Epithelial cell of proximal tubule (primary cell): Measurements from ENCODE around the gene NTRK1. TPM values are rescaled to one million over a fixed set of nuclear protein-coding genes. Genes with fewer than 3 reads are reported as not detected.

Experiments
- DNase-seq: peaks from one replicate; pipeline ENCODE4 v3.0.0-alpha.2; 2011; ENCODE audit warnings: low read depth
- H3K4me3 ChIP-seq: 2 replicates; pipeline ENCODE4 v1.5.1; 2011; ENCODE audit warnings: low read depth, mild to moderate bottlenecking, low read length
- total RNA-seq: library from RNA; depleted of rRNA; stranded (reverse); fragments of >200 nt; gene quantifications from 2 replicates; pipeline ENCODE4 v1.2.3, GENCODE V29; 2015
- TF ChIP-seq, protein P1 (sequence below): conservative IDR thresholded peaks from 2 replicates; pipeline ENCODE4 v1.5.1; 2012; ENCODE audit warnings: low read depth, mild to moderate bottlenecking, low read length

NTRK1 gene
- total RNA-seq, 1 donor from 2014 or later, result not detected

DNA sequence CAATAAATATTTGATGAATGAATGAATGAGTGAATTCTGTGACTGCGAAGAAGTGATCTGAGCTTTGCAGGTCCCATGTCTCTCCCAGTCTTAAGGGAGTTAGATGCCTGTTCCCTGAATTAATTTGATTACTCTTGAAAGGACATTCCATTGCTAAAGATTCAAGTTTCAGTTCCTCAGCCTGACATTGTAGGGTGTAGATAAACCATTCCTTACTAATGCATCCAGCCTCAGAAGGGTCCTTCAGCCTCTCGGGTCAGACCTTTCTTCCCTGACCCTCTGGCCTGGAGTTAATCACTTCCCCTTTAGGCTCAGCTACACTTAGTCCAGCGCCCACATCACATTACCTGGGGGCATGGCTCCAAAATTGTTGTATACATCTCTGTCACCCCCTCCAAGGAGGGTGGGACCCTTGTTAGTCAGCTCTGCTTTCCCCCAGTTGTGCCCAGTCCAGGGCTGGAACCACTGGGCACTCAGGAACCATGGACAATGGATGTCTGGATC, 4.3 kb upstream of the NTRK1 start:
- TF ChIP-seq, protein P1, sequence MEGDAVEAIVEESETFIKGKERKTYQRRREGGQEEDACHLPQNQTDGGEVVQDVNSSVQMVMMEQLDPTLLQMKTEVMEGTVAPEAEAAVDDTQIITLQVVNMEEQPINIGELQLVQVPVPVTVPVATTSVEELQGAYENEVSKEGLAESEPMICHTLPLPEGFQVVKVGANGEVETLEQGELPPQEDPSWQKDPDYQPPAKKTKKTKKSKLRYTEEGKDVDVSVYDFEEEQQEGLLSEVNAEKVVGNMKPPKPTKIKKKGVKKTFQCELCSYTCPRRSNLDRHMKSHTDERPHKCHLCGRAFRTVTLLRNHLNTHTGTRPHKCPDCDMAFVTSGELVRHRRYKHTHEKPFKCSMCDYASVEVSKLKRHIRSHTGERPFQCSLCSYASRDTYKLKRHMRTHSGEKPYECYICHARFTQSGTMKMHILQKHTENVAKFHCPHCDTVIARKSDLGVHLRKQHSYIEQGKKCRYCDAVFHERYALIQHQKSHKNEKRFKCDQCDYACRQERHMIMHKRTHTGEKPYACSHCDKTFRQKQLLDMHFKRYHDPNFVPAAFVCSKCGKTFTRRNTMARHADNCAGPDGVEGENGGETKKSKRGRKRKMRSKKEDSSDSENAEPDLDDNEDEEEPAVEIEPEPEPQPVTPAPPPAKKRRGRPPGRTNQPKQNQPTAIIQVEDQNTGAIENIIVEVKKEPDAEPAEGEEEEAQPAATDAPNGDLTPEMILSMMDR, result no peak
- no peak for DNase-seq
- no peak overlapping the region for H3K4me3 ChIP-seq

DNA sequence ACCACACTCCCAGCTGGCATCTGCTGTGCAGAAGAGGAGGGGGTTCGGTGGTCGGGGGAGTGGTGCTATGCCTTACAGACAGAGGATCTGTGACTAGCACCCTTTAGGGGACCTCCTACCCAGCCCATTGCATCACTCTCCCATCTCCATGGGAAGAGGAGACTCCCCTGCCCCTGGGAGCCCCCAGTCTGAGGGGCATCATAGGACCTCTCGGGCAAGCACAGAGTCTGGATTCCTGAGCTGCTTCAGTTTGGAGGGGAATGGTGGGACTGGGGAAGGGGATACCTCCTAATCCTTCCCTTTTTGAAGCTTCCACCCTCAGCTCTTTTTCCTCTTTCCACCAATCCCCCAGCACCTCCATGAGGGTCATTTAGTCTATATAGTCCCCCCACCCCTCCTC, 3.1 kb upstream of the NTRK1 start:
- H3K4me3 ChIP-seq, result no peak overlapping the region
- TF ChIP-seq, protein P1, result no peak
- no peak for DNase-seq

DNA sequence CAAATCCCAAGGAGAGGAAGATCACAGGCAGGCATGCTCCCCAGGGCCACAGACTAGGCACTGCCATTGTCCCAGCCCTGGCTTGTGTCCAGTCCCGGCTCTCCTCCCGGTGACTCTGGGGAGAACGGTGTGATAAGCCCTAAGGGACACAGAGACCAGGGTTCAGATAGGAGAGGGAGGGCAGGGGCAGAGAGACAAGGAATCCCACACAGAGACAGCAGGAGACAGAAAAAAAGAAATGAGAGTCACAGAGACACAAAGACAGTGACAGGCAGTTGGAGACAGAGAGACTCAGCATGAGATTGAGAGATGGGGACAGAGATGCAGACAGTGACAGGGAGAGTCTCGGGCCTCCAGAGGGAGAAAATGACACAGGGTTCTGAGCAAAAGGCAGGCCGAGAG, 2.1 kb upstream of the NTRK1 start:
- TF ChIP-seq, protein P1, result no peak
- no peak for DNase-seq
- H3K4me3 ChIP-seq, result no peak overlapping the region

DNA sequence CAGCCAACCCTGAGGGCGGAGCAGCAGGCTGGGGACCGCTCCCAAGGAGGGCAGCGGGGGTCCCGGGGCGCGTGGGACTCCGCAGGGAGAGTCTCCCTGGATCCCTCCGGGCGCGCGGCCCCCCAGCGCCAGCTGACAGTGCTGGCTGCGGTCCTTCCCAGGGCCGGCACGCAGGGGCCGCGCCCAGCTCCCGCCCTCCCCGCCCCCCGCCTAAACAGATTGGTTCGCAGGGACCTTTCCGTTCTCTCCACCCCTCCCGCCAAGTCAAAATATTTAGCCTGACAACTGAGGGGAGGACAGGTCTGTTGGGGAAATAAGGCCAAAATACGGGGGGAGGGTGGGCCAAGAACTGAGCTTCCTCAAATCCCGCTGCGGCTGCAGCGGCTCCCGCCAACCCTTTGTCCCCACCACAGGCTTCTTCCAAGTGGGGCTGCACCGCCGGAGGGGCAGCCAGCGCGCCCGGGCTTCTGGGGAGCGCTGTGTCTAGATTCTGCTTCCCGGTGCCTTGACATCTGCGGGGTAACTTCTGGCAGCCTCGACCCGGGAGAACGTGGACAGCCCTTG, 1.6 kb upstream of the NTRK1 start, which contains the start of gene INSRR:
TSS of gene INSRR (minus strand) at position 159 of the 564 bp plus-strand sequence. CDS start 496 bp downstream, outside the sequence.
- TF ChIP-seq, protein P1, result no peak
- DNase-seq, result no peak
- H3K4me3 ChIP-seq, result peak within 1 kb of the TSS; percentile 3

DNA sequence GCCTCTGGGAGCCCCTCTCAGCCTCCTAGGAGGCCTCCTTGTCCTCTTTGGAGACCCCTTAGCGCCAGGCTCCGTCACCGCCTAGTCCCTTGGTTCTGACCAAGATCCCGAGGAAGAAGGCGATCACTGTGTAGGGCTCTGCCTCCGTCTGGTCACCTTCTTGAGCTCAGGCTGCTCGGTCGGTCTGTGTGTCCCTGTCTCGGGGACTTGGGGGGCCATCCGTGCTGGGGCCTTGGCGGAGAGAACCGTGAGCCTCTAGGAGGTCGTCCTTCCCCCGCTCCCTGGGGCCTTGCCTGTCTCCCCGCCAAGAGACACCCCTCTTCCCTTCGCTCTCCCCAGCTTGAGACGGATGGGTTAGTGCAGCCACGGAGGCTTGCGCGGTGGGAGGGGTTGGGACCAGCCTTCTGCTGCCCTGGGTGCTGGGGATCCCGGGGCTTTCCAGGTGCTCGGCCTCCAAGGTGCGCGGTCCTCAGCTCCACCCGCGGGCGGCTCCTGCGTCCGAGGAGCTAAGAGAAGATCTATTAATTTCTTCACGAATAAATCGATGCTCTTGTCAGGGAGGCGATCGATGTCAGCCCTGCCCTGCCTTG, 1.0 kb upstream of the NTRK1 start:
- peak overlapping the region; percentile 3 for H3K4me3 ChIP-seq
- no peak for DNase-seq
- TF ChIP-seq, protein P1, result no peak

DNA sequence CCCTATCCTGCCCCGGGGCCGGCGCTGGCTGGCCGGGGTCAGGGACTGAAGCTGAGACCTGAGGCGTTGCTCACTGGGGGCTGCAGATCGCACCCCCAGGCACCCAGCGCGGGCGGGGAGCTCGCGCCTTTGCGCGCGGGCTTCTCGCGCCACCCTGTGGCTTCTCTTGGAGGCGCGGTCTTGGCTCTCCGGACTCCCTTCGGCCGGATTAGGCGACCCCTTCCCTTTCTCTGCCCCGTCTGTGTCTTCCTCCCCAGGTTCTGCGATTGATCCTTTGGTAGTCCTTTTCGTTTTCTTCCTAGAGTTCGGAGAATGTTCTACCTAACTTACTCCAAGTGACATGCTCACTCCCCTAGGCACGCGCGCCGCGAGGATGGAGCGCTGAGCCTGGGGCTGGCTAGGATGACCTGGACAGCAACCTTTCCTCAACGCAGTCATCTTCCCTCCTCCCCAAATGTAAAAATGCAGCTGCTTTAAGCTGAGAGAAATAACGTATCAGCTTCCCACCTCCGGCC, 495 bp upstream of the NTRK1 start:
- TF ChIP-seq, protein P1, result peak; percentile 76
- DNase-seq, result no peak
- H3K4me3 ChIP-seq, result peak overlapping the region; percentile 3
